PC-3 (cell line): ENCODE results near the gene TBC1D24. TPM values are rescaled to one million over a fixed set of nuclear protein-coding genes. Genes with fewer than 3 reads are reported as not detected.

Experiments used
- ATAC-seq: fragments of 200-7000 bp; cut with Tn5 transposase; 2 replicates; pipeline ENCODE4 v1.9.1; 2020; ENCODE audit warnings: mild to moderate bottlenecking, moderate library complexity
- BruUV-seq: library from RNA; stranded (reverse); fragments of 400-500 nt; replicated peaks from 2 replicates; lab custom pipeline; 2021; lab: Mats Ljungman, UMichigan
- CTCF ChIA-PET: fragments of 300-600 bp; sonication (Branson Sonifier 250); formaldehyde crosslinking; loops from one replicate; lab custom pipeline; 2022; ENCODE audit warnings: antibody characterized with exemption; lab: Charles Lee
- POLR2A ChIA-PET: fragments of 300-600 bp; sonication (Branson Sonifier 250); formaldehyde crosslinking; loops from one replicate; lab custom pipeline; 2022; ENCODE audit warnings: antibody characterized with exemption; ENCODE audit not compliant: unreplicated experiment; lab: Charles Lee
- DNase-seq: peaks from one replicate; pipeline ENCODE4 v3.0.0-alpha.2; 2015
- H2AFZ ChIP-seq: fragments of 300-600 bp; sonication (generic); 2 replicates; pipeline ENCODE4 v1.6.0; 2016; ENCODE audit warnings: antibody characterized with exemption, low read length
- H3F3A ChIP-seq: fragments of 300-600 bp; sonication (generic); one replicate; pipeline ENCODE4 v1.6.0; 2017; ENCODE audit warnings: antibody characterized with exemption, low read length, control low read depth, mild to moderate bottlenecking; ENCODE audit not compliant: unreplicated experiment
- H3K27ac ChIP-seq: fragments of 300-600 bp; sonication (generic); 2 replicates; pipeline ENCODE4 v1.5.1; 2016; ENCODE audit warnings: mild to moderate bottlenecking, low read length
- H3K27me3 ChIP-seq: fragments of 300-600 bp; sonication (generic); 2 replicates; pipeline ENCODE4 v1.6.1; 2016; ENCODE audit warnings: low read length, mixed read lengths
- H3K36me3 ChIP-seq: fragments of 300-600 bp; sonication (generic); 2 replicates; pipeline ENCODE4 v1.6.1; 2016; ENCODE audit warnings: low read depth, mixed run types, low read length, mixed read lengths
- H3K4me1 ChIP-seq: fragments of 300-600 bp; sonication (generic); 2 replicates; pipeline ENCODE4 v1.5.1; 2016; ENCODE audit warnings: low read length; ENCODE audit not compliant: insufficient read depth
- H3K4me2 ChIP-seq: fragments of 300-600 bp; sonication (generic); 2 replicates; pipeline ENCODE4 v1.6.0; 2016; ENCODE audit warnings: low read length
- H3K4me3 ChIP-seq: fragments of 300-600 bp; sonication (generic); 2 replicates; pipeline ENCODE4 v1.5.1; 2016; ENCODE audit warnings: mild to moderate bottlenecking, low read length, mixed read lengths
- H3K79me2 ChIP-seq: fragments of 300-600 bp; sonication (generic); 2 replicates; pipeline ENCODE4 v1.6.1; 2017; ENCODE audit warnings: low read length, mixed read lengths
- H3K9ac ChIP-seq: fragments of 300-600 bp; sonication (generic); 2 replicates; pipeline ENCODE4 v1.6.0; 2016; ENCODE audit warnings: mild to moderate bottlenecking, low read length
- H3K9me2 ChIP-seq: fragments of 300-600 bp; sonication (generic); replicated peaks from 2 replicates; pipeline ENCODE4 v1.6.1; 2016; ENCODE audit warnings: mixed run types, low read length, mixed read lengths
- H3K9me3 ChIP-seq: fragments of 300-600 bp; sonication (generic); 2 replicates; pipeline ENCODE4 v1.6.1; 2016; ENCODE audit warnings: low read length, mixed read lengths
- H4K20me1 ChIP-seq: fragments of 300-600 bp; sonication (generic); 2 replicates; pipeline ENCODE4 v1.6.1; 2016; ENCODE audit warnings: low read length, mixed read lengths
- CTCF ChIP-seq: fragments of 300-600 bp; sonication (generic); conservative IDR thresholded peaks from 2 replicates; pipeline ENCODE4 v1.5.1; 2017; ENCODE audit warnings: antibody characterized with exemption, low read depth, mild to moderate bottlenecking, low read length
- EZH2 ChIP-seq: fragments of 300-600 bp; sonication (generic); IDR thresholded peaks from one replicate; pipeline ENCODE4 v1.6.1; 2017; ENCODE audit warnings: antibody characterized with exemption, mild to moderate bottlenecking, low read length; ENCODE audit not compliant: unreplicated experiment
- EZH2phosphoT487 ChIP-seq: fragments of 300-600 bp; sonication (generic); IDR thresholded peaks from 2 replicates; pipeline ENCODE4 v1.6.1; 2018; ENCODE audit warnings: mild to moderate bottlenecking, antibody characterized with exemption, low read length, borderline replicate concordance
- intact Hi-C: fragments of 100-400 bp; cut with micrococcal nuclease; formaldehyde crosslinking; loops from 2 replicates; pipeline ENCODE4 v1.9.0; 2023
- total RNA-seq: library from RNA; depleted of rRNA; stranded (reverse); fragments of >200 nt; gene quantifications from 2 replicates; pipeline ENCODE4 v1.2.3, GENCODE V29; 2014

The TBC1D24 gene
- total RNA-seq, 1 experiment from 2014 or later: 15.2 TPM

- Histone ChIP-seq H3K4me2 (no peak overlapping the region), H3K9ac (no peak overlapping the region), H2AFZ (no peak overlapping the region), H3F3A (no peaks in the 10 kb centered on the region), H4K20me1 (no peaks in the 10 kb centered on the region), H3K79me2 (no peaks in the 10 kb centered on the region), H3K27me3 (no peaks in the 10 kb centered on the region), H3K4me3 (no peak overlapping the region), H3K27ac (no peak overlapping the region), H3K36me3 (no peaks in the 10 kb centered on the region), H3K9me3 (no peaks in the 10 kb centered on the region), H3K4me1 (no peaks in the 10 kb centered on the region), H3K9me2 (no peaks in the 10 kb centered on the region)
- TF ChIP-seq EZH2 (no peak), CTCF (no peak), EZH2phosphoT487 (no peak)
- no peak; the same call in 1 of the 2 replicates for ATAC-seq
- POLR2A ChIA-PET: no interaction called here
- BruUV-seq: no TSS peak
- CTCF ChIA-PET: no interaction called here
- DNase-seq: no peak
- intact Hi-C loops: no loop called here
Observed at GRCh38 chr16:2498531-2499253, 23.8 kb downstream of the TBC1D24 start.

GRCh38 chr16:2499454-2499853, 24.5 kb downstream of the TBC1D24 start:
- no peak overlapping the region for H3K27ac ChIP-seq
- no peak for ATAC-seq
- no peaks in the 10 kb centered on the region for H3K79me2 ChIP-seq
- no peak overlapping the region for H3K4me2 ChIP-seq
- no peak overlapping the region for H3K4me3 ChIP-seq
- H3K36me3 ChIP-seq: no peaks in the 10 kb centered on the region
- H3K9ac ChIP-seq: no peak overlapping the region
- no peak overlapping the region for H2AFZ ChIP-seq
- ChIA-PET CTCF (no interaction called here), POLR2A (no interaction called here)
- no peak for DNase-seq
- no peak for TF ChIP-seq EZH2
- TF ChIP-seq EZH2phosphoT487: no peak
- no peak for TF ChIP-seq CTCF
- no peaks in the 10 kb centered on the region for H3K4me1 ChIP-seq
- intact Hi-C loops: no loop called here
- BruUV-seq: no TSS peak
- H3K9me3 ChIP-seq: no peaks in the 10 kb centered on the region
- H3K27me3 ChIP-seq: no peaks in the 10 kb centered on the region
- no peaks in the 10 kb centered on the region for H3K9me2 ChIP-seq
- no peaks in the 10 kb centered on the region for H4K20me1 ChIP-seq
- H3F3A ChIP-seq: no peaks in the 10 kb centered on the region

GRCh38 chr16:2499890-2500429, 25.0 kb downstream of the TBC1D24 start:
- TF ChIP-seq EZH2phosphoT487: no peak
- TF ChIP-seq CTCF: no peak
- TF ChIP-seq EZH2: no peak
- Histone ChIP-seq H3K36me3 (no peaks in the 10 kb centered on the region), H3K9ac (no peak overlapping the region), H3K27ac (no peak overlapping the region), H3K27me3 (no peaks in the 10 kb centered on the region), H3K79me2 (no peaks in the 10 kb centered on the region), H3F3A (no peaks in the 10 kb centered on the region), H3K9me2 (no peaks in the 10 kb centered on the region), H2AFZ (no peak overlapping the region), H4K20me1 (no peaks in the 10 kb centered on the region), H3K9me3 (no peaks in the 10 kb centered on the region), H3K4me3 (no peak overlapping the region), H3K4me2 (no peak overlapping the region), H3K4me1 (no peaks in the 10 kb centered on the region)
- ChIA-PET CTCF (no interaction called here), POLR2A (no interaction called here)
- no TSS peak for BruUV-seq
- DNase-seq (no peak), ATAC-seq (no peak)
- intact Hi-C loops: no loop called here
